Endothelial cell of umbilical vein (primary cell): Measurements from ENCODE around the gene CASR. TPM values are rescaled to one million over a fixed set of nuclear protein-coding genes. Genes with fewer than 3 reads are reported as not detected.

Source experiments
- BruUV-seq: library from RNA; stranded (reverse); fragments of 400-500 nt; replicated peaks from 2 replicates; lab custom pipeline; 2021; lab: Mats Ljungman, UMichigan
- CTCF ChIA-PET: fragments of 300-600, 350-600 bp; sonication (Branson Sonifier 250); formaldehyde crosslinking; loops from one replicate; lab custom pipeline; 2021; ENCODE audit warnings: antibody characterized with exemption, inconsistent platforms; lab: Charles Lee
- POLR2A ChIA-PET: fragments of 300-600, 350-600 bp; sonication (Branson Sonifier 250); formaldehyde crosslinking; loops from one replicate; lab custom pipeline; 2021; ENCODE audit warnings: antibody characterized with exemption, inconsistent platforms; lab: Charles Lee
- DNase-seq: peaks from one replicate; pipeline ENCODE4 v3.0.0-alpha.2; 2011; ENCODE audit warnings: low read depth, low spot score
- FAIRE-seq: peaks from 2 replicates; lab custom pipeline; 2011; peaks lifted over from hg19 to GRCh38; lab: Jason Lieb, UNC
- H2AFZ ChIP-seq: 2 replicates; pipeline ENCODE4 v1.6.0; 2012; ENCODE audit warnings: low read depth, low read length, control low read depth, inconsistent platforms
- H3K27ac ChIP-seq: 2 replicates; pipeline ENCODE4 v1.5.1; 2011; ENCODE audit warnings: low read depth, mild to moderate bottlenecking, control low read depth, low read length, moderate library complexity; ENCODE audit not compliant: insufficient read depth
- H3K27me3 ChIP-seq, 2 experiments: 2 replicates each; pipeline versions ENCODE4 v1.6.0 to v1.6.1; 2011; ENCODE audit warnings: low read length in 2 of 2, mixed read lengths in 1 of 2; ENCODE audit not compliant: control insufficient read depth in 2 of 2, insufficient read depth in 2 of 2
- H3K36me3 ChIP-seq, 2 experiments: 2 replicates in 1 of 2; 3 replicates in 1 of 2; pipeline ENCODE4 v1.5.1; 2011; ENCODE audit warnings: low read length in 2 of 2, mild to moderate bottlenecking in 1 of 2, moderate library complexity in 1 of 2; ENCODE audit not compliant: control insufficient read depth in 2 of 2, insufficient read depth in 2 of 2; ENCODE audit errors: extremely low read depth in 1 of 2
- H3K4me1 ChIP-seq: 3 replicates; pipeline ENCODE4 v1.5.1; 2011; ENCODE audit warnings: mild to moderate bottlenecking, low read length; ENCODE audit not compliant: control insufficient read depth, insufficient read depth; ENCODE audit errors: extremely low read depth
- H3K4me2 ChIP-seq: 2 replicates; pipeline ENCODE4 v1.6.1; 2011; ENCODE audit warnings: low read length, control low read depth, mixed read lengths; ENCODE audit not compliant: insufficient read depth
- H3K4me3 ChIP-seq, 3 experiments: fragments of 200-600 bp in 1 of 3; sonication (generic), shearing (Covaris generic) in 1 of 3; replicated peaks in 1 of 3; 2 replicates each; pipeline ENCODE4 v1.5.1; 2011 to 2016; ENCODE audit warnings: control low read depth in 3 of 3, low read length in 3 of 3, mild to moderate bottlenecking in 2 of 3, inconsistent platforms in 1 of 3, low read depth in 1 of 3, moderate library complexity in 1 of 3; ENCODE audit not compliant: insufficient read depth in 1 of 3
- H3K79me2 ChIP-seq: 2 replicates; pipeline ENCODE4 v1.6.0; 2012; ENCODE audit warnings: low read length, inconsistent platforms; ENCODE audit not compliant: control insufficient read depth, insufficient read depth
- H3K9ac ChIP-seq: replicated peaks from 2 replicates; pipeline ENCODE3; 2011; ENCODE audit warnings: low read length, control low read depth; ENCODE audit not compliant: insufficient read depth; ENCODE audit errors: extremely low read depth
- H3K9me1 ChIP-seq: replicated peaks from 3 replicates; pipeline ENCODE4 v1.6.0; 2011; ENCODE audit warnings: mild to moderate bottlenecking, low read length; ENCODE audit not compliant: control insufficient read depth, insufficient read depth; ENCODE audit errors: extremely low read depth
- H3K9me3 ChIP-seq: replicated peaks from 2 replicates; pipeline ENCODE4 v1.5.1; 2012; ENCODE audit warnings: low read length, inconsistent platforms; ENCODE audit not compliant: control insufficient read depth, insufficient read depth
- H4K20me1 ChIP-seq: replicated peaks from 2 replicates; pipeline ENCODE3; 2011; ENCODE audit warnings: mild to moderate bottlenecking, low read length; ENCODE audit not compliant: control insufficient read depth, insufficient read depth; ENCODE audit errors: extremely low read depth
- EZH2 ChIP-seq: IDR thresholded peaks from 2 replicates; pipeline ENCODE4 v1.6.1; 2012; ENCODE audit warnings: borderline replicate concordance, low read depth, mild to moderate bottlenecking, moderate library complexity, low read length, inconsistent platforms; ENCODE audit not compliant: severe bottlenecking
- FOS ChIP-seq: IDR thresholded peaks from 2 replicates; pipeline ENCODE4 v1.6.1; 2011; ENCODE audit warnings: mild to moderate bottlenecking, low read length, moderate library complexity, borderline replicate concordance; ENCODE audit not compliant: insufficient read depth
- GATA2 ChIP-seq: IDR thresholded peaks from 2 replicates; pipeline ENCODE4 v1.7.0; 2011; ENCODE audit warnings: low read depth, mild to moderate bottlenecking, moderate library complexity, mixed read lengths, low read length; ENCODE audit not compliant: insufficient read length, insufficient read depth
- JUN ChIP-seq: IDR thresholded peaks from 2 replicates; pipeline ENCODE4 v1.6.1; 2011; ENCODE audit warnings: borderline replicate concordance, low read depth; ENCODE audit not compliant: insufficient read length, insufficient read depth
- MAX ChIP-seq: IDR thresholded peaks from 2 replicates; pipeline ENCODE4 v1.6.1; 2011; ENCODE audit not compliant: insufficient read depth, insufficient read length
- MYC ChIP-seq: IDR thresholded peaks from one replicate; pipeline ENCODE4 v1.6.1; 2011; ENCODE audit warnings: mild to moderate bottlenecking, low read depth, low read length
- POLR2A ChIP-seq: IDR thresholded peaks from 2 replicates; pipeline ENCODE4 v1.6.1; 2012; ENCODE audit warnings: low read depth, mild to moderate bottlenecking, control low read depth, low read length
- POLR2AphosphoS5 ChIP-seq: IDR thresholded peaks from 2 replicates; pipeline ENCODE4 v1.6.1; 2012; ENCODE audit warnings: low read depth, mild to moderate bottlenecking, control low read depth, low read length, moderate library complexity; ENCODE audit not compliant: insufficient read depth
- dilution Hi-C: fragments of 300-500 bp; cut with MboI; formaldehyde crosslinking; loops from one replicate; pipeline ENCODE4 v1.15.0; 2019; ENCODE audit warnings: low sequenced_read_pairs; ENCODE audit not compliant: extremely low pct_ligation_motif_present
- intact Hi-C: fragments of 100-400 bp; cut with micrococcal nuclease; formaldehyde crosslinking; loops from one replicate; pipeline ENCODE4 v1.10.0; 2022
- polyA plus RNA-seq, 4 experiments: library from polyadenylated mRNA; depleted of rRNA in 3 of 4; stranded (reverse) in 3 of 4; unstranded in 1 of 4; fragments of >200 nt; gene quantifications; 2 replicates each; pipeline versions ENCODE4 v1.2.1 to v1.2.3, GENCODE V29; 2011 to 2012; ENCODE audit warnings: missing spikeins in 1 of 4
- total RNA-seq: library from RNA; stranded (reverse); gene quantifications from 2 replicates; pipeline ENCODE4 v1.2.3, GENCODE V29; 2021
- TF ChIP-seq, protein P1 (sequence below), 2 donors: IDR thresholded peaks; 1 replicate in 1 of 2; 2 replicates in 1 of 2; pipeline ENCODE4 v1.5.1; 2011; ENCODE audit warnings: low read length in 2 of 2, mild to moderate bottlenecking in 2 of 2, moderate library complexity in 2 of 2, control low read depth in 1 of 2, inconsistent platforms in 1 of 2, low read depth in 1 of 2; ENCODE audit not compliant: insufficient read depth in 1 of 2; ENCODE audit errors: extremely low read depth in 1 of 2

Gene CASR
- total and polyA plus RNA-seq, 2 donors (not counting 3 experiments of a cell fraction or from before 2014, with no cell fraction given), result not detected

DNA sequence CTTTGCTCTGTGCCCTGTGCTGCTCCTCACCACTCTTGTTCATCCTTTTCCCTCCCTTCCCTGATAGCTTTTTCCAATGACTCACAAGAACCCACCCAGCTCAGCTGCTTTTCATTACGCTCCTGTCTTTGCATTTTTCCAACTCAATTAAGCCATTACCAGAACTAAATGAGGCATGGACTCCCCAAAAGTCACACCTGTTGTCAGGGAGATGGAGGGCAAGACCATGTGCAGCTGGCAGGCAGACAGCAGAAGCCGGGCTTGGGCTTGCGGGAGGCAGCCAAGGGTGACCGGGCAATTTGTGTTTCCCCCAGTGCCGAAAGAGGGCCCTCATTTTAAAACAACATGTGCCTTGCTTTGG, 64.3 kb downstream of the CASR start:
- no peak overlapping the region for H3K27ac ChIP-seq
- CTCF ChIA-PET, result no interaction called here
- BruUV-seq, result no TSS peak
- no peak overlapping the region for H2AFZ ChIP-seq
- H3K79me2 ChIP-seq, result no peaks in the 10 kb centered on the region
- intact Hi-C loops (no loop called here), dilution Hi-C loops (no loop called here)
- no peaks in the 10 kb centered on the region for H3K4me1 ChIP-seq
- no peak overlapping the region for H3K4me2 ChIP-seq
- no peak overlapping the region for H3K9ac ChIP-seq
- H3K27me3 ChIP-seq, result peaks cover 7 to 10% of the 10 kb centered on the region in 2 experiments
- no peaks in the 10 kb centered on the region for H3K9me1 ChIP-seq
- no peak for FAIRE-seq
- DNase-seq, result no peak
- H3K9me3 ChIP-seq, result no peaks in the 10 kb centered on the region
- TF ChIP-seq, protein P1, sequence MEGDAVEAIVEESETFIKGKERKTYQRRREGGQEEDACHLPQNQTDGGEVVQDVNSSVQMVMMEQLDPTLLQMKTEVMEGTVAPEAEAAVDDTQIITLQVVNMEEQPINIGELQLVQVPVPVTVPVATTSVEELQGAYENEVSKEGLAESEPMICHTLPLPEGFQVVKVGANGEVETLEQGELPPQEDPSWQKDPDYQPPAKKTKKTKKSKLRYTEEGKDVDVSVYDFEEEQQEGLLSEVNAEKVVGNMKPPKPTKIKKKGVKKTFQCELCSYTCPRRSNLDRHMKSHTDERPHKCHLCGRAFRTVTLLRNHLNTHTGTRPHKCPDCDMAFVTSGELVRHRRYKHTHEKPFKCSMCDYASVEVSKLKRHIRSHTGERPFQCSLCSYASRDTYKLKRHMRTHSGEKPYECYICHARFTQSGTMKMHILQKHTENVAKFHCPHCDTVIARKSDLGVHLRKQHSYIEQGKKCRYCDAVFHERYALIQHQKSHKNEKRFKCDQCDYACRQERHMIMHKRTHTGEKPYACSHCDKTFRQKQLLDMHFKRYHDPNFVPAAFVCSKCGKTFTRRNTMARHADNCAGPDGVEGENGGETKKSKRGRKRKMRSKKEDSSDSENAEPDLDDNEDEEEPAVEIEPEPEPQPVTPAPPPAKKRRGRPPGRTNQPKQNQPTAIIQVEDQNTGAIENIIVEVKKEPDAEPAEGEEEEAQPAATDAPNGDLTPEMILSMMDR (IDR thresholded peaks at IDR 0.05; ENCODE audit: extremely low read depth in 1 of 2, insufficient read depth in 1 of 2, low read depth in 1 of 2, low read length in 2 of 2), result no peak
- TF ChIP-seq EZH2 (no peak), POLR2A (no peak), GATA2 (no peak), FOS (no peak), MYC (no peak), JUN (no peak), MAX (no peak), POLR2AphosphoS5 (no peak)
- H3K4me3 ChIP-seq, result no peak overlapping the region
- POLR2A ChIA-PET, result no interaction called here
- no peaks in the 10 kb centered on the region for H4K20me1 ChIP-seq
- H3K36me3 ChIP-seq, result no peaks in the 10 kb centered on the region
